Activated CD4-positive, alpha-beta T cell treated with anti-CD3 and anti-CD28 coated beads, Interleukin-2, amount 10 ng/mL, durations not matched to agents 24 days and 14 days (primary cell): ENCODE measurements around the gene PSMG1. TPM values are rescaled to one million over a fixed set of nuclear protein-coding genes. Genes with fewer than 3 reads are reported as not detected.
"Not testable (repeated sequence)": the region's sequence is repeated elsewhere in the genome, so short reads cannot be mapped to it uniquely, and the experiment has no call there.

ENCODE experiments used
- DNase-seq: peaks from one replicate; pipeline ENCODE4 v3.0.0; 2022
- H3K27ac Mint-ChIP-seq: one replicate; pipeline ENCODE4 v1.8.0; 2022; ENCODE audit warnings: mild to moderate bottlenecking, mixed read lengths
- H3K27me3 Mint-ChIP-seq: one replicate; pipeline ENCODE4 v1.8.0; 2022; ENCODE audit warnings: mixed read lengths
- H3K36me3 Mint-ChIP-seq: one replicate; pipeline ENCODE4 v1.8.0; 2022; ENCODE audit warnings: low read depth, mild to moderate bottlenecking, mixed read lengths
- H3K4me1 Mint-ChIP-seq: one replicate; pipeline ENCODE4 v1.8.0; 2021; ENCODE audit warnings: mixed read lengths
- H3K4me3 Mint-ChIP-seq: one replicate; pipeline ENCODE4 v1.8.0; 2022; ENCODE audit warnings: mild to moderate bottlenecking, moderate library complexity, mixed read lengths
- H3K9me3 Mint-ChIP-seq: one replicate; pipeline ENCODE4 v1.8.0; 2021; ENCODE audit warnings: mixed read lengths
- intact Hi-C: fragments of 100-400 bp; cut with micrococcal nuclease; formaldehyde crosslinking; loops from one replicate; pipeline ENCODE4 v1.15.1; 2023
- total RNA-seq: library from RNA; stranded (reverse); gene quantifications from 2 replicates; pipeline ENCODE4 v1.2.3, GENCODE V29; 2022

The PSMG1 gene
- total RNA-seq, 1 donor from 2014 or later: 105 TPM

- intact Hi-C loops: loop anchor here (1.0 to 2.0 kb wide), 3 partner anchors 403 to 631 kb away; no protein-coding TSS in a partner anchor
- Mint-ChIP-seq H3K4me1 (no peaks in the 10 kb centered on the region), H3K36me3 (no peaks in the 10 kb centered on the region), H3K4me3 (no peak overlapping the region), H3K9me3 (no peaks in the 10 kb centered on the region), H3K27me3 (peaks cover 2% of the 10 kb centered on the region), H3K27ac (no peak overlapping the region)
- no peak for DNase-seq
Observed at GRCh38 chr21:39137248-39138178, 45.7 kb downstream of the PSMG1 start.

- Mint-ChIP-seq H3K9me3 (no peaks in the 10 kb centered on the region), H3K4me1 (no peaks in the 10 kb centered on the region), H3K27me3 (peaks cover 2% of the 10 kb centered on the region), H3K36me3 (no peaks in the 10 kb centered on the region), H3K27ac (no peak overlapping the region), H3K4me3 (no peak overlapping the region)
- intact Hi-C loops: no loop called here
- DNase-seq: no peak
Observed at GRCh38 chr21:39136711-39137110, 46.5 kb downstream of the PSMG1 start.

GRCh38 chr21:39136138-39136537 is 47.1 kb downstream of the PSMG1 start:
- H3K36me3 Mint-ChIP-seq, H3K4me3 Mint-ChIP-seq, intact Hi-C loops, H3K27ac Mint-ChIP-seq, H3K27me3 Mint-ChIP-seq, H3K4me1 Mint-ChIP-seq, H3K9me3 Mint-ChIP-seq: not testable (repeated sequence)
- peak; percentile 74 for DNase-seq

GRCh38 chr21:39134288-39134810 is 48.9 kb downstream of the PSMG1 start:
- Mint-ChIP-seq H3K27me3 (peaks cover 8% of the 10 kb centered on the region), H3K9me3 (no peaks in the 10 kb centered on the region), H3K4me1 (no peaks in the 10 kb centered on the region), H3K27ac (no peak overlapping the region), H3K36me3 (no peaks in the 10 kb centered on the region), H3K4me3 (no peak overlapping the region)
- no peak for DNase-seq
- intact Hi-C loops: no loop called here

GRCh38 chr21:39132248-39132647 is 51.0 kb downstream of the PSMG1 start:
- Mint-ChIP-seq H3K4me1 (no peaks in the 10 kb centered on the region), H3K9me3 (no peaks in the 10 kb centered on the region), H3K36me3 (no peaks in the 10 kb centered on the region), H3K4me3 (no peak overlapping the region), H3K27ac (no peak overlapping the region), H3K27me3 (peaks cover 19% of the 10 kb centered on the region)
- no peak for DNase-seq
- intact Hi-C loops: no loop called here

GRCh38 chr21:39131791-39132190 is 51.5 kb downstream of the PSMG1 start:
- Mint-ChIP-seq H3K9me3 (no peaks in the 10 kb centered on the region), H3K27ac (no peak overlapping the region), H3K4me1 (no peaks in the 10 kb centered on the region), H3K27me3 (peaks cover 19% of the 10 kb centered on the region), H3K36me3 (no peaks in the 10 kb centered on the region), H3K4me3 (no peak overlapping the region)
- intact Hi-C loops: no loop called here
- no peak for DNase-seq

GRCh38 chr21:39127506-39127905 is 55.7 kb downstream of the PSMG1 start:
- Mint-ChIP-seq H3K27me3 (peaks cover 19% of the 10 kb centered on the region), H3K9me3 (no peaks in the 10 kb centered on the region), H3K27ac (no peak overlapping the region), H3K4me1 (peaks cover 3% of the 10 kb centered on the region), H3K36me3 (no peaks in the 10 kb centered on the region), H3K4me3 (no peak overlapping the region)
- intact Hi-C loops: loop anchor here (2.0 to 10.0 kb wide), 2 partner anchors 213 to 393 kb away; no protein-coding TSS in a partner anchor
- no peak for DNase-seq

- Mint-ChIP-seq H3K4me1 (peaks cover 9% of the 10 kb centered on the region), H3K27ac (no peak overlapping the region), H3K27me3 (peaks cover 22% of the 10 kb centered on the region), H3K9me3 (no peaks in the 10 kb centered on the region), H3K36me3 (no peaks in the 10 kb centered on the region), H3K4me3 (no peak overlapping the region)
- intact Hi-C loops: loop anchor here (2.0 to 10.0 kb wide), 2 partner anchors 212 to 392 kb away; no protein-coding TSS in a partner anchor
- DNase-seq: no peak
Observed at GRCh38 chr21:39126486-39126806, 56.8 kb downstream of the PSMG1 start.

- Mint-ChIP-seq H3K36me3 (no peaks in the 10 kb centered on the region), H3K27me3 (peaks cover 22% of the 10 kb centered on the region), H3K4me1 (peaks cover 9% of the 10 kb centered on the region), H3K4me3 (no peak overlapping the region), H3K9me3 (no peaks in the 10 kb centered on the region), H3K27ac (no peak overlapping the region)
- peak; percentile 73 for DNase-seq
- intact Hi-C loops: loop anchor here (2.0 to 10.0 kb wide), 3 partner anchors 35 to 391 kb away; no protein-coding TSS in a partner anchor
Observed at GRCh38 chr21:39125752-39126485, 57.3 kb downstream of the PSMG1 start.

Other genes with a start within 250 kb of the PSMG1 start
- 29.7 and 31.9 TPM in 2 replicates for gene BRWD1, start 130.2 kb upstream of the PSMG1 start, total RNA-seq
- gene HMGN1, start 165.6 kb upstream of the PSMG1 start, total RNA-seq: 321 and 339 TPM in 2 replicates